DOHH2 (cell line): ENCODE measurements around the gene FILIP1L.

Experiments
- H3F3A ChIP-seq: fragments of 200-600 bp; sonication (generic), shearing (Covaris generic); 2 replicates; pipeline ENCODE4 v1.6.0; 2016; ENCODE audit warnings: antibody characterized with exemption, mild to moderate bottlenecking; ENCODE audit not compliant: control insufficient read depth, insufficient read depth
- H3K27ac ChIP-seq: fragments of 200-600 bp; sonication (generic); 2 replicates; pipeline ENCODE4 v1.5.1; 2014; ENCODE audit warnings: low read depth, mild to moderate bottlenecking, low read length, moderate library complexity
- H3K27me3 ChIP-seq: fragments of 200-600 bp; sonication (generic); 2 replicates; pipeline ENCODE4 v1.6.1; 2014; ENCODE audit warnings: mild to moderate bottlenecking, low read length, mixed read lengths; ENCODE audit not compliant: control insufficient read depth
- H3K36me3 ChIP-seq: fragments of 200-600 bp; sonication (generic); 2 replicates; pipeline ENCODE4 v1.6.1; 2014; ENCODE audit warnings: mild to moderate bottlenecking, low read length, moderate library complexity, mixed read lengths; ENCODE audit not compliant: control insufficient read depth
- H3K4me1 ChIP-seq: fragments of 200-600 bp; sonication (generic); 2 replicates; pipeline ENCODE4 v1.6.1; 2014; ENCODE audit warnings: mild to moderate bottlenecking, low read length, mixed read lengths; ENCODE audit not compliant: control insufficient read depth
- H3K4me2 ChIP-seq: fragments of 200-600 bp; sonication (generic); 2 replicates; pipeline ENCODE4 v1.6.0; 2014; ENCODE audit warnings: mild to moderate bottlenecking, low read length, moderate library complexity
- H3K4me3 ChIP-seq: fragments of 200-600 bp; sonication (generic); 2 replicates; pipeline ENCODE4 v1.5.1; 2014; ENCODE audit warnings: mild to moderate bottlenecking, low read length, mixed read lengths
- H3K79me2 ChIP-seq: fragments of 200-600 bp; sonication (generic); 2 replicates; pipeline ENCODE4 v1.6.1; 2014; ENCODE audit warnings: mild to moderate bottlenecking, low read length, mixed read lengths; ENCODE audit not compliant: control insufficient read depth
- H3K9me2 ChIP-seq: fragments of 200-600 bp; sonication (generic); replicated peaks from 2 replicates; pipeline ENCODE4 v1.6.1; 2014; ENCODE audit warnings: mild to moderate bottlenecking, low read length, mixed read lengths; ENCODE audit not compliant: control insufficient read depth
- H3K9me3 ChIP-seq: fragments of 200-600 bp; sonication (generic); 2 replicates; pipeline ENCODE4 v1.6.1; 2014; ENCODE audit warnings: antibody characterized with exemption, low read length, mixed read lengths; ENCODE audit not compliant: control insufficient read depth, insufficient read depth
- H4K20me1 ChIP-seq: fragments of 200-600 bp; sonication (generic); 2 replicates; pipeline ENCODE4 v1.6.0; 2014; ENCODE audit warnings: low read depth, mild to moderate bottlenecking, antibody characterized with exemption, low read length, moderate library complexity; ENCODE audit not compliant: control insufficient read depth, insufficient read depth
- EZH2phosphoT487 ChIP-seq: fragments of 200-600 bp; sonication (generic); IDR thresholded peaks from 2 replicates; pipeline ENCODE4 v1.6.1; 2017; ENCODE audit warnings: borderline replicate concordance, mild to moderate bottlenecking, antibody characterized with exemption, low read length, moderate library complexity, mixed read lengths
- TF ChIP-seq, protein P1 (sequence below): fragments of 200-600 bp; sonication (generic); IDR thresholded peaks from one replicate; pipeline ENCODE4 v1.5.1; 2014; ENCODE audit warnings: antibody characterized with exemption, mild to moderate bottlenecking, low read depth, low read length; ENCODE audit not compliant: poor library complexity, severe bottlenecking

FILIP1L gene

DNA sequence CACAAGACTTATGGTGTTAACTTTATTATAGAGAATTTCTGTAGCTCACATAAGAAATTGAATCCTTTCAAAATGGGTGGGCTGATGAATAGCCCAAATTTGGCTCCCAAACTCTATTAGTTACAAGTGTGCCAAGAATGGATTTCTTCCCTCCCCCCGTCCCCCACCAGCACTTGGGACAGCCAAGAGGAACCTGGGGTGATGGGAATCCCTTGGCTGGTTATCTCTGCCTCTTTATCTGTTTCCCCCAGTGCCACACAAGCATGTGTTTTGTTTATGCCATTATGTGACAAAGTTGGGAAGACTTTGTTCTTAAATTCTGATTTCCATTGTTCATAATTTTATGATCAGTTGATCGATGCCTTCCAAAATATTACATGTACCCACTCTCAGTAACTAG is 268.3 kb downstream of the FILIP1L start:
- Histone ChIP-seq H3K79me2 (peaks cover 79% of the 10 kb centered on the region), H3K36me3 (no peaks in the 10 kb centered on the region), H4K20me1 (peaks cover 14% of the 10 kb centered on the region; the same call in 1 of the 2 replicates), H3K9me3 (no peaks in the 10 kb centered on the region), H3K4me2 (no peak overlapping the region), H3K4me1 (peaks cover 20% of the 10 kb centered on the region), H3F3A (no peaks in the 10 kb centered on the region; the same call in 1 of the 2 replicates), H3K4me3 (no peak overlapping the region), H3K27me3 (no peaks in the 10 kb centered on the region), H3K27ac (no peak overlapping the region), H3K9me2 (no peaks in the 10 kb centered on the region)
- no peak for TF ChIP-seq EZH2phosphoT487
- TF ChIP-seq, protein P1, sequence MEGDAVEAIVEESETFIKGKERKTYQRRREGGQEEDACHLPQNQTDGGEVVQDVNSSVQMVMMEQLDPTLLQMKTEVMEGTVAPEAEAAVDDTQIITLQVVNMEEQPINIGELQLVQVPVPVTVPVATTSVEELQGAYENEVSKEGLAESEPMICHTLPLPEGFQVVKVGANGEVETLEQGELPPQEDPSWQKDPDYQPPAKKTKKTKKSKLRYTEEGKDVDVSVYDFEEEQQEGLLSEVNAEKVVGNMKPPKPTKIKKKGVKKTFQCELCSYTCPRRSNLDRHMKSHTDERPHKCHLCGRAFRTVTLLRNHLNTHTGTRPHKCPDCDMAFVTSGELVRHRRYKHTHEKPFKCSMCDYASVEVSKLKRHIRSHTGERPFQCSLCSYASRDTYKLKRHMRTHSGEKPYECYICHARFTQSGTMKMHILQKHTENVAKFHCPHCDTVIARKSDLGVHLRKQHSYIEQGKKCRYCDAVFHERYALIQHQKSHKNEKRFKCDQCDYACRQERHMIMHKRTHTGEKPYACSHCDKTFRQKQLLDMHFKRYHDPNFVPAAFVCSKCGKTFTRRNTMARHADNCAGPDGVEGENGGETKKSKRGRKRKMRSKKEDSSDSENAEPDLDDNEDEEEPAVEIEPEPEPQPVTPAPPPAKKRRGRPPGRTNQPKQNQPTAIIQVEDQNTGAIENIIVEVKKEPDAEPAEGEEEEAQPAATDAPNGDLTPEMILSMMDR = no peak

DNA sequence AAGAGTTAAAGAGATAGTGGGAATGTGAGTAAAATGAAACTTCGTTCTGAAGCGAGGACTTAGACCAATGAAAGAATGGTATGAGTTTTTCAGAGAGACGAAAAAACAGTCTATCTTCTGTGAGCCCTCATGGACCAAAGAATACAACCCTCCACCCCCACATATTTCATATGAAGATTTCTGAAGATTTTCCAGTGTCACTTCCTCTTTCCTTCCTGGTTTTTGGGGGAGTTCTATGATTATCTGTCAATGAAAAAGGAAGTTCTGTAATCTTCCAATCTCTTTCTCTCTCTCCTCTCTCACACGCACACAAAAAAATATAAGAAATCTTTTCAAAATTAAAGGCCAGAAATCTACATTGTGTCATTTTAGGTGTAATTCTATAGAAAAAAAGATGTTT is 269.0 kb downstream of the FILIP1L start:
- H3K9me2 ChIP-seq = no peaks in the 10 kb centered on the region
- TF ChIP-seq, protein P1 = no peak
- TF ChIP-seq EZH2phosphoT487 = no peak
- H3K27me3 ChIP-seq = no peaks in the 10 kb centered on the region
- no peaks in the 10 kb centered on the region for H3K9me3 ChIP-seq
- H3K4me3 ChIP-seq = no peak overlapping the region
- no peaks in the 10 kb centered on the region; the same call in 1 of the 2 replicates for H3F3A ChIP-seq
- H3K4me1 ChIP-seq = peaks cover 20% of the 10 kb centered on the region
- H3K4me2 ChIP-seq = no peak overlapping the region
- peaks cover 14% of the 10 kb centered on the region; the same call in 1 of the 2 replicates for H4K20me1 ChIP-seq
- H3K79me2 ChIP-seq = peaks cover 80% of the 10 kb centered on the region
- H3K36me3 ChIP-seq = no peaks in the 10 kb centered on the region
- no peak overlapping the region for H3K27ac ChIP-seq

- H3K36me3 ChIP-seq = no peaks in the 10 kb centered on the region
- H4K20me1 ChIP-seq = peaks cover 14% of the 10 kb centered on the region; the same call in 1 of the 2 replicates
- TF ChIP-seq EZH2phosphoT487 = no peak
- TF ChIP-seq, protein P1 = no peak
- no peak overlapping the region for H3K4me2 ChIP-seq
- H3K9me2 ChIP-seq = no peaks in the 10 kb centered on the region
- no peak overlapping the region for H3K4me3 ChIP-seq
- peaks cover 73% of the 10 kb centered on the region for H3K79me2 ChIP-seq
- no peaks in the 10 kb centered on the region for H3K27me3 ChIP-seq
- no peak overlapping the region for H3K27ac ChIP-seq
- H3F3A ChIP-seq = no peaks in the 10 kb centered on the region; the same call in 1 of the 2 replicates
- H3K4me1 ChIP-seq = peaks cover 20% of the 10 kb centered on the region
- H3K9me3 ChIP-seq = no peaks in the 10 kb centered on the region
Measured at GRCh38 chr3:99843590-99844258, 270.6 kb downstream of the FILIP1L start.
